ENCODE data around the gene SNAPC5. TPM values are rescaled to one million over a fixed set of nuclear protein-coding genes. Genes with fewer than 3 reads are reported as not detected.
"Not testable (repeated sequence)": the region's sequence is repeated elsewhere in the genome, so short reads cannot be mapped to it uniquely, and the experiment has no call there.

SNAPC5 gene
- 10 to 100 TPM; 34.9 to 44.7 (median 40.9) TPM for polyA plus RNA-seq (ENCODE audit: insufficient read length in 4 of 4)

- peak; percentile 86 to 92 (median 88) for DNase-seq (ENCODE audit: low read depth in 4 of 4, low spot score in 3 of 4)
Observed at GRCh38 chr15:66497502-66498455, at the start of gene SNAPC5. TSS of gene SNAPC5 (minus strand) at chr15:66497762. CDS start at chr15:66497731, 31 bp downstream.

DNA sequence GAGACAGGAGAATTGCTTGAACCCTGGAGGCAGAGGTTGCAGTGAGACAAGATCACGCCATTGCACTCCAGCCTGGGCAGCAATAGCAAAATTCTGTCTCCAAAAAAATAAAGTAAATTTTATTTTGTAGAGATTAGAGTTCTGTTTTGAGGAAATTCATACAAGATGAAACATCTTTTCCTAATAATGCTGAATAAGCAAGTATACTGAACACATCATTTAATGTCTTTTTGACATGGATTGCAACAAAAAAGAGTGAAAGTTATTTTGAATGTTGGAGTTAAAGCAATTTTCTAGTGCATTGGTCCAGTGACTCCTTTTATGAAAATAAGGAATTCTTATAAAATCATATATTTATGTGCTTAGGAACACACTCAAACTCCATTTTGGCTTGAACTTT, 47.7 kb upstream of the SNAPC5 start:
- DNase-seq (ENCODE audit: low read depth in 4 of 4, low spot score in 3 of 4), result no peak

GRCh38 chr15:66542896-66543295, 45.3 kb upstream of the SNAPC5 start:
- no peak for DNase-seq (ENCODE audit: low read depth in 4 of 4, low spot score in 3 of 4)

DNA sequence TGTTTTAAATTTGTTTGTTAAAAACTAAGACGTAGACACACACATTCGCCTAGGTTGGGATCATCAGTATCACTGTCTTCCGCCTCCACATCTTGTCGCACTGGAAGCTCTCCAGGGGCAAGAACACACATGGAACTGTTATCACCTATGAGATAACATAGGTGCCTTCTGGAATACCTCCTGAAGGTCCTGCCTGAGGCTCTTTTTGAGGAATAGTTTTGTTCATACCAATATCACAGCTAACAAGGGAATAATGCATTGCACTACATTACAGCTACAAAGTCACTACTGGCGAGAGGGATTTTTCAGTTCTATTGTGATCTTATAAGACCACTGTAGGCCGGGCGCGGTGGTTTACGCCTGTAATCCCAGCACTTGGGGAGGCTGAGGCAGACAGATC, 37.5 kb upstream of the SNAPC5 start:
- no peak for DNase-seq (ENCODE audit: low read depth in 4 of 4, low spot score in 3 of 4)

DNA sequence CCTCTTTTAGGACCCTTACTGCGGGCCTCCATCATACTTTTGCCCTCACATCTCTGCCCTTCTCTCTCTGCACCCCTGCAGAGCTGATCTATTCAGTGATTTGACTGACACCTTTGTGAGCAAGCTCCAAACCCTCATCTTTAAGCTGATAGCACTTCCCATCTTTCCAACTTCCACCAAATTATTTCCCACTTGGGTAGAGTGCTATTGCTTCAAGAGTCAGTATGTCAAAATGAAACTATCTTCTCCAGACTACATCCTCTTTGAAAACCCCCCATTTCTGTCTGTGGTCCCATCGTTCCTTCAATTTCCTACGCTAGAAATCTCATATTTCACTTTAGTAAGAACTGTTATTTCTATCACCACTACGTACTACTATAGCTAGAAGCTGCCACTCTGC, 27.3 kb upstream of the SNAPC5 start:
- DNase-seq (ENCODE audit: low read depth in 4 of 4, low spot score in 3 of 4), result no peak

DNA sequence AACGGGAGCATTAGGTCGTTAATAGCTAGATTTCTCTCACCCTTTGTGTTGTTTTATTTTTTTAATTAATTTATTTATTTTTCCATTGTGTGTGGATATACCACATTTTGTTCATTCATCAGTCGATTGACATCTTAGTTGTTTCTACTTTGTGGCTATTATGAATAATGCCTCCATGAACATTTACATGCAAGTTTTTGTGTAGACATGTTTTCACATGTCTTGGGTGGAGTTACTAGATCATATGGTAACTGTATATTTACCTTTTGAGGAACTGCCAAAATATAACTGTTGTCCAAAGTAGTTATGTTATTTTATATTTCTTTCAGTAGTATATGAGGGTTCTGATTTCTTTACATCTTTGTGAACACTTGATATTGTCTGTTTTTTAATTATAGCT, 26.4 kb upstream of the SNAPC5 start:
- no peak for DNase-seq (ENCODE audit: low read depth in 4 of 4, low spot score in 3 of 4)

DNA sequence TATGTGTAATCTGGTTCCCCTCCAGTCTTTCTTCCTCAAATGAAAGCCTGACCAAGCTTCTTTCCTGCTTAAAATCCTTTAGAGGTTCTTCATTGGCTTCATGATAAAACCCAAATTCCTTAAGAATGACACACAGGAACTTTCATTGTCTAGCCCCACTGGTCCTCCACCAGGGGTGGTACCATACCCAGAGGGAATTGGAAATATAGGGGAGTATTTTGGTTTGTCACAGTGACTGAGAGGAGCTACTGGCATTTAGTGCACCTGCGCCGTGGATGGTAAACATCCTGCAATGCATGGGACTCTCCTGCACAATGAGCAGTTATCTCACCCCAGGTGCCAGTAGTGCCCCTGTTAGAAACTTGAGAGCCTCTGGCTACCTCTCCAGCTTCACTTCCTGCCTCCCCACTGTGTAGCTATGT, 18.4 kb upstream of the SNAPC5 start:
- DNase-seq (ENCODE audit: low read depth in 4 of 4, low spot score in 3 of 4), result no peak

- no peak for DNase-seq (ENCODE audit: low read depth in 4 of 4, low spot score in 3 of 4)
Observed at GRCh38 chr15:66514586-66514985, 17.0 kb upstream of the SNAPC5 start.

DNA sequence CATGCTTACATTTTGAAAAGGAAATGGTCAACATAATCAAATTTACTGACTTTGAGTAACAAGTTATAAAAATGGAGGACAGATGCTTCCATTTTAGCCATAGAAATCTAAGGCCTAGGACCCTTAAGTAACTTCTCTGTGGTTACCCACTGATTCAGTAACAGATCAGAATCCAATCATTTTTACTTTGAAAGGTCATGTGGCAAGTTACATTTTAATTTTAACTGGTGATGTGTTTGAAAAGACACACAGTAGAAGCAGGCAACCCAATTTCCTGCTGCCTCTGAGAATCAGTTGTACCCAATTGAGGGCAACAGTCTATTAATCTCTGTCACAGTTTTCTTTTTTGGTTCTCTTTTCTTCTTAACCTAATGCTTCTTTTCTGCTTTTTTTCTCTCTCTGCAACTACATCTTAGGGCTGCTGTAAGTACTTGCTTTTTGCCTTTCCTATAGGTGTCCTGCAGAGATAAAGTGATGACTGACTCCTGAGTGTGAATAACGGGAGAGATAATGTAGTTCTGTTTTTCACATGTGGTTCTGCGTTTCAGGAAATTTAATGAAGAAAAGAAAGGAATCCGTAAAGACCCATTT, 10.8 kb upstream of the SNAPC5 start:
- DNase-seq (ENCODE audit: low read depth in 4 of 4, low spot score in 3 of 4), result no peak

DNA sequence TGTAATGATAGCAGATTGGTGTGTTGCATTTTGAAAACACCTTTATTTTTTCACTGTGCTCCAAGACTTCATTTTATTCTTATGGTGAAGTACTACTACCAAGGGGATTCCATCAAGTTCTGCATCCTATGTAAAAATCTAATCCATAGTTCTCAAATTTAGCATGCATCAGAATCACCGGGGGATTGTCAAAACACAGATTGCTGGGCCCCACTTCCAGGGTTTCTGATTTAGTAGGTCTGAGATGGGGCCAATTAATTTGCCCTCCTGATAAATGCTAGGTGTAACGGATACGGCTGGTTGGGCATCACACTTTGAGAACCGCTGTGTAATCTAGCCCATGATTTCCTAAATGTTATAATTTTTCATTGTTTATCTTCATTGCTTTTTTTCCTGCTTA, 8.3 kb upstream of the SNAPC5 start:
- no peak for DNase-seq (ENCODE audit: low read depth in 4 of 4, low spot score in 3 of 4)

GRCh38 chr15:66505430-66505811, 7.9 kb upstream of the SNAPC5 start:
- no peak for DNase-seq (ENCODE audit: low read depth in 4 of 4, low spot score in 3 of 4)

DNA sequence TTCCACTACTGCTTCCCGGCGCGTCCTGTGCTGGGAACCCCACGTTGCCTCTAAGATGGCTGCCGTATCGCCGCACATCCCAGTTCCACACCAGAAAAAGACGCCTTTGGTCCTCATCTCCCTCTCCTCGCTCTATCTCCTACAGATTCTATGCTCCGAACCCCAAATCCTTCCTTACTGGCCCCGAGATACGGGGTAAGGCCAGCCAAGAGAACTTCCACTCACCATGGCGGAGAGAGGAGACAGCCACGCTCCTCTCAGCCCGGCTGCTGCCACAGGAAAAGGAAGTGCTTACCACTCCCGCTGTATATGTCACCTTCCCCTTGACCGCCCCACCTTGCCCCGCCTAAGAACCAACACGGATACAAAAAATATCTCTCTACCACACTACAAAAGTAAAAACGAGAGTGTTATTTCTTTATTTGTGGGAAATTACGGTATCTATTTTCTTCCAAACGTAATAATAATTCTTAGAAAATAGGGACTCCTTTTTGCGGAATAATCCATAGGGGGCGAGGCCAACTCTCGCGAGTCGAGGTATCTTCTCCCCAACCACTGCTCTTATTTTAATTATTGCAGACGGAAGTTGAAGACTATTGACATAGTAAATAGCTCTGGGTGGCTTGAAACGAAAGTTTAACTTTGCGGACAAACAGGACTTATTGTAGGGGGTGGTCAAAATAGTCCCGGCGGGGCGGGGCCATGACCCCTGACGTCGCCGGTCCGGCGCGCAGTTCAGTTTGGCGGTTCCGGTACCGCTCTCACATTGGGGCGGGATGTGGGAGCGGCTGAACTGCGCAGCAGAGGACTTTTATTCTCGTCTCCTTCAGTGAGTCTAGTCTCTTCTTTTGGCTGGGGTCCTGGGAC, 7.2 kb upstream of the SNAPC5 start, which contains the start of the genes RPL4 and ZWILCH:
RPL4 (minus strand) TSS at position 293 of the 867 bp plus-strand sequence; CDS start at position 228, 65 bp downstream.
ZWILCH (plus strand) TSS at position 764 of the 867 bp plus-strand sequence; CDS start at position 777, 13 bp downstream.
- peak; percentile 73 to 84 (median 79) for DNase-seq (ENCODE audit: low read depth in 4 of 4, low spot score in 3 of 4)

DNA sequence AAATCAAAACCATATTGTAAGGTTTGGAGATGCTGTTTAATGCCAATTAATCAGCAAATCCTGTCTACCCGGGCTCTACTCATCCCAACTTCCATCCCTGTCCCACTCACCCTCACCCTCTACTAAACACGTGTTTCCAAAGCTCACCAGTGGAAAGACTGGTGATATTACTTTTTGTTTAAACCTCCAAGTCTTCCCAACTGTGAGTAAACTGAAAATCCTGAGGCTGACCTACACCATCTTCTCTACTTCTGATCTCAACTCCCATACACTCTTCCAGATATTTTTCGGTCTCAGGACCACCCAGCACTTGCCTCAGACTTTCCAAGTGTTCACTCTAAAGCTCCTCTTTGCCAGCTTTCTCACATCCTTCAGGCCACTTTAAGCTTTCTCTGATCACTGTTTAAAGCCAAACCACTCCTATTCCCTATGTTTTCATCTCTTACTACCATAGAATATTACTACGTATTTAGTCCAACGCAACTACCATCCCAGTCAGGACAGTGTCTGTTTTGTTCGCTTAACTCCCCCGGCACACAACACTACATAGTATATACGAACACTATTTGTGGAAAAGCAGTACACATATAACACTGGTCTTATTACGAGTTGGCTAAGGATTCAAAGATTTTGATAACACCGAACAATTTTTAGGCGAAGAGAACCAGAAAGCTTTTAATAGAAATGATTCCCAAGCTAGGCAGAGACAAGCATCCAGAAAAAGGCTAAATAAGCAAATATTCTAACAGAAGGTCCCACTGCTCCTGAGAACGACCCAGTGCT, 6.4 kb upstream of the SNAPC5 start:
- no peak for DNase-seq (ENCODE audit: low read depth in 4 of 4, low spot score in 3 of 4)

- DNase-seq (ENCODE audit: low read depth in 4 of 4, low spot score in 3 of 4), result not testable (repeated sequence)
Observed at GRCh38 chr15:66503041-66503648, 5.6 kb upstream of the SNAPC5 start.

GRCh38 chr15:66502491-66502890, 4.9 kb upstream of the SNAPC5 start:
- DNase-seq (ENCODE audit: low read depth in 4 of 4, low spot score in 3 of 4), result no peak

GRCh38 chr15:66500346-66500745, 2.8 kb upstream of the SNAPC5 start:
- DNase-seq (ENCODE audit: low read depth in 4 of 4, low spot score in 3 of 4), result not testable (repeated sequence)

DNA sequence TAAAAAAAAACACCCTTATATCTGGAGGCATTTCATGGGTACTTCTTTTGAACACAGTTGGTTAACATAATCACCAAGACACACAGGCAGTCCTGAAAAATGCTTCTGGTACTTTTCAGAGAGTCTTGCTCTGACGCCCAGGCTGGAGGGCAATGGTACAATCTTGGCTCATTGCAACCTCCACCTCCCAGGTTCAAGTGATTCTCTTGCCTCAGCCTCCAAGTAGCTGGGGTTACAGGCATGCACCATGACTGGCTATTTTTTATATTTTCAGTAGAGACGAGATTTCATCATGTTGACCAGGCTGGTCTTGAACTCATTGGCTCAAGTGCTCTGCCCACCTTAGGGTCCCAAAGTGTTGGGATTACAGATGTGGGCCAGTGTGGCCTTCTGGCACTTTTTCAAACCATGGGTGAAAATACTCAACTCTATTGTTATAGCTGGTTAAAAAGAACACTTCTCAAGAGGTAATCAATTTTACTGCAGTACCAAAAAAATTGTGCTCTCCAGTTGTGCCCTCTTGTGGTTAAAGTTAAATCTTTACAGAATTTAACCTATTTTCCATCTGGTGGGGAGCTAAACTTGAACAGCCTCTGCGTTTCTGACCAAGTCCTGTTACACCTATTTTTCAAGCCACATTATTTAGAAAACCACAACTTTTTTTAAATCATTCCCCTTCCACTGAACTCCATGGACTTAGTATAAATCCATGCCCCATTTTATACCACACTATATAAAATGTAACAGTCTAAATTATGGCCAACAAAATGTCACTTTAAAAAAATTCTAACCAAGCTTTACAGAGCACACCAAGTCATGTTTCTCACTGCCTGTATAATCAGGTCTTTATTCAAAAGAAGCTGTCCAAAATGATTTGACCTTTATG, 1.2 kb upstream of the SNAPC5 start:
- no peak for DNase-seq (ENCODE audit: low read depth in 4 of 4, low spot score in 3 of 4)

DNA sequence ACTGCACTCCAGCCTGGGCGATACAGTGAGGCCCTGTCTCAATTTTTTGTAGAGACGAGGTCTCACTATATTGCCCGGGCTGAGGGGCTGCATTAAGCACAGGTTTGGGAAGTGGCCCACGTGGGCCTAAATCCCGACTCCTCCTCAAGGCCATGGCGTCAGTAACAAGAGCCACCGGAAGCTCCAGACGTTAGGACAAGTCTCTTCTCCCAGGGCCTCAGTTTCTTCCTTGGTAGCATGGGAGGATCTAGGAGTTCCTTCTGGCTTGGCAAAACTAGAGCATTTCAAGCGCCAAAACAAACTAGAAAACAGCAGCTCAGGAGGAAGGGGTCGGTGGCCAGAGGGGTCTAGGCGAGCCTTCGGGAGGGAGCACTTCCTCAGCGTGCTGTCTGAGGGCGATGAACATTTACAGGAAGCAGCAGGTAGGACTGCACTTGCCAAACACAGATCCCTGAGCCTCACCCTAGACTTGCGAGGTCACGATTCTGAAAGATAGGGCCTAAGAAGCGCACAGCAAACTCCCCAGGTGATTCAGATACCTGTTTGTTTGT, 536 bp downstream of the SNAPC5 start:
- DNase-seq (ENCODE audit: low read depth in 4 of 4, low spot score in 3 of 4), result no peak

Measured in right renal pelvis (tissue), 4 donors.